Cardiac muscle cell (in vitro differentiated cells and primary cell): ENCODE measurements around the gene MYH10. TPM values are rescaled to one million over a fixed set of nuclear protein-coding genes. Genes with fewer than 3 reads are reported as not detected.
A peak's percentile ranks its signal among the peaks of the same experiment; 100 is the strongest.

Experiments used
- DNase-seq, 2 donors: peaks; one replicate each; pipeline versions ENCODE4 v3.0.0 to v3.0.0-alpha.2; 2010 to 2017; ENCODE audit warnings: low read depth in 1 of 2, low spot score in 1 of 2
- H3K27ac ChIP-seq: fragments of 200-600 bp; sonication (generic); 2 replicates; pipeline ENCODE4 v1.5.1; 2016
- H3K27me3 ChIP-seq: fragments of 200-600 bp; sonication (generic); 2 replicates; pipeline ENCODE4 v1.6.0; 2016; ENCODE audit warnings: control low read depth
- H3K36me3 ChIP-seq: fragments of 200-600 bp; sonication (generic); 2 replicates; pipeline ENCODE4 v1.5.1; 2016; ENCODE audit warnings: control low read depth
- H3K4me1 ChIP-seq: fragments of 200-600 bp; sonication (generic); 2 replicates; pipeline ENCODE4 v1.8.1; 2017; ENCODE audit warnings: low read depth, mild to moderate bottlenecking, mixed run types
- H3K4me3 ChIP-seq: fragments of 200-600 bp; sonication (generic); 2 replicates; pipeline ENCODE4 v1.5.1; 2016; ENCODE audit warnings: mild to moderate bottlenecking
- H3K9me3 ChIP-seq: fragments of 200-600 bp; sonication (generic); 2 replicates; pipeline ENCODE4 v1.5.1; 2017; ENCODE audit warnings: low read depth, mild to moderate bottlenecking, control low read depth
- CTCF ChIP-seq: IDR thresholded peaks from 2 replicates; pipeline ENCODE4 v1.5.1; 2012; ENCODE audit warnings: low read depth, mild to moderate bottlenecking, low read length
- polyA plus RNA-seq: library from polyadenylated mRNA; unstranded; fragments of >200 nt; fragmentation: Nextera tagmentation; extraction: Ambion mirVana; gene quantifications from 2 replicates; pipeline ENCODE4 v1.2.1, GENCODE V29; 2016
- total RNA-seq: library from RNA; depleted of rRNA; stranded (reverse); fragments of >200 nt; gene quantifications from 2 replicates; pipeline ENCODE4 v1.2.3, GENCODE V29; 2016

Gene MYH10
- total and polyA plus RNA-seq, 2 experiments from 2014 or later: 147 to 194 TPM

- Histone ChIP-seq H3K36me3 (peaks cover 77% of the 10 kb centered on the region), H3K4me1 (no peaks in the 10 kb centered on the region), H3K4me3 (no peak overlapping the region), H3K9me3 (no peaks in the 10 kb centered on the region), H3K27me3 (no peaks in the 10 kb centered on the region), H3K27ac (no peak overlapping the region)
- no peak for TF ChIP-seq CTCF
- no peak for DNase-seq
These were observed 148.0 kb downstream of the MYH10 start for GRCh38 chr17:8482546-8482945.

- Histone ChIP-seq H3K36me3 (peaks cover 76% of the 10 kb centered on the region), H3K27ac (no peak overlapping the region), H3K4me1 (no peaks in the 10 kb centered on the region), H3K27me3 (no peaks in the 10 kb centered on the region), H3K9me3 (no peaks in the 10 kb centered on the region), H3K4me3 (no peak overlapping the region)
- TF ChIP-seq CTCF: no peak
- DNase-seq: no peak
These were observed 148.8 kb downstream of the MYH10 start for GRCh38 chr17:8481703-8482102.

GRCh38 chr17:8481089-8481488, 149.4 kb downstream of the MYH10 start:
- TF ChIP-seq CTCF: no peak
- H3K36me3 ChIP-seq: peaks cover 79% of the 10 kb centered on the region
- no peaks in the 10 kb centered on the region for H3K4me1 ChIP-seq
- no peak overlapping the region for H3K27ac ChIP-seq
- no peak for DNase-seq
- H3K9me3 ChIP-seq: no peaks in the 10 kb centered on the region
- no peak overlapping the region for H3K4me3 ChIP-seq
- H3K27me3 ChIP-seq: no peaks in the 10 kb centered on the region

- H3K27me3 ChIP-seq: no peaks in the 10 kb centered on the region
- no peak for TF ChIP-seq CTCF
- no peak for DNase-seq
- H3K27ac ChIP-seq: no peak overlapping the region
- no peak overlapping the region for H3K4me3 ChIP-seq
- H3K4me1 ChIP-seq: no peaks in the 10 kb centered on the region
- no peaks in the 10 kb centered on the region for H3K9me3 ChIP-seq
- H3K36me3 ChIP-seq: peaks cover 81% of the 10 kb centered on the region
These were observed 150.2 kb downstream of the MYH10 start for GRCh38 chr17:8480011-8480976.

GRCh38 chr17:8479431-8479947, 151.0 kb downstream of the MYH10 start:
- peak in 1 of 2 donors; percentile 90 for DNase-seq
- Histone ChIP-seq H3K4me1 (no peaks in the 10 kb centered on the region), H3K9me3 (no peaks in the 10 kb centered on the region), H3K27me3 (no peaks in the 10 kb centered on the region), H3K27ac (no peak overlapping the region), H3K4me3 (no peak overlapping the region), H3K36me3 (peaks cover 86% of the 10 kb centered on the region)
- no peak for TF ChIP-seq CTCF
